CD4-positive, alpha-beta T cell treated with Interferon alpha-2 for 1 hour (primary cell): Measurements from ENCODE around the gene NAT8L.

Source experiments
- DNase-seq, 2 donors: peaks; one replicate each; pipeline ENCODE4 v3.0.0-alpha.2; 2020 to 2022

The NAT8L gene

DNA sequence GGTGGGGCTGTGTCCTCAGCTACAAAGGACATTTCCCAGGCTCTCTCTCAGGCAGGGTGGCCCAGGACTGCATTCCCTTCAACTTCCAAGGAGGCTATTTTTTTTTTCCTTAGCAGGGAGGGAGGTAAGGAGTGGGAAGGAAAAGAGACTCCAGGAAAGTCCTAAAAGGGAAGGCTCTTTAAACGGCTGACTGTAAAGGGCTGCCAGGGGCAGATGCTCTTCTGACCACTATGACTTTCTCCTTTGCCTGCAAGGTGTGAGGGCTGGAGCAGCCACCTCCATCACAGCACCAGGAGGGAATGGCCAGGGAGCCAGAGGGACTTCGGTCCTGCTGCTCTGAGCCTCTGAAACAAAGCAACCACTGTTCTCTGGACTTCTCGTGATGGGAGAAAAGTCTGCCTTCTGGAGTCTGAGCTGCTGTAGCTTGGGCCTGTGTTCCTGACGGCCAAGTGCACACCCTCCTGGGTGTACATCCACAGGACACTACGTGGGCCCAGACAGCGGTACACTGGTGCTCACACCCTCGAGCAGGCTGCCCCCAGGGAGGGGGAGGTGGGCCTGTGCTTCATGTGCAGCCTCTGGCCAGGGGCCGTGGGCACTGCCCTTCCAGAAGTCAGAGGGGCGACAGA, 17.9 kb downstream of the NAT8L start:
- no peak for DNase-seq

DNA sequence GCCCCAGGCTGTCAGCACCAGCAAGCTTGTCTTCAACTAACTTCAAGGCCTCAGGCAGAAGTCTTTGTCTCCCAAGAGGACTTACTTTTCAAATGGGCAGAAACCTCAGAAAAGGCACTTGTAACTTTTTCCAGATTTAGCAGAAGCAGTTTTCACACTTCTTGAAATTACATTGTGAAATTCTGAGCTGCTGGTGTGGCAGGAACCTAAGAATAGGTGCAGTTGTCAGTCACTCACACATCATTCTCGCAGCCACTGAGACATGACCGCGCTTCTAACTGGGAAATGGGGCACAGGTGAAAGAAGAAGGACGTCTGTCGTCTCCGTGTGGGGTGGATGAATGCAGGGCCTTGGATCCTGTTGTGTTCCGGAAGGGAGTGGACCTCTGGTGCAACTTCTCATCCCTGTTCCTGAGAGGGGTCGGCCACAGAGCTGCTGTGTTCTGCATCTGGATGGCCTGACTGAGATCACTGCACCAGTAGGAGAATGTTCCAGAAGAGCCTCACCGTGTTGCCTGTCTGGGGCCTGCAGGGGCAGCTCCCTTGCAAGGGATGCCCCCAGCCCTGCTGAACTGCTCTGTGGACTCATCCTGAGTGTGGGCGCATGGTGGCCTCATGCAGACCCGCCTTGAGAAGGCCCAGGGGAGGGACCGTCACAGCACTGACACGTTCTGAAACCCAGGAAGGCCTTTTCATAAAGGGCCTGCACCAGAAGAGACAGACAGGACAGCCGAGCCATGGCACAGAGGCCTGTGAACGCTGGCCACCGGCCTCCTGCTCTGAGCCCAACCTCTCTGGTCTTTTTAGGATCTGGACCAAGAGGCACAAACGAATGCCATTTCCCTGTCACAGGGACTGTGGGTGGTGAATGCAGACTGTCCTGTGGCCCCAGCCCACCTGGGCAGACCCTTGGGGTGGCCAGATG, 18.7 kb downstream of the NAT8L start:
- no peak for DNase-seq

DNA sequence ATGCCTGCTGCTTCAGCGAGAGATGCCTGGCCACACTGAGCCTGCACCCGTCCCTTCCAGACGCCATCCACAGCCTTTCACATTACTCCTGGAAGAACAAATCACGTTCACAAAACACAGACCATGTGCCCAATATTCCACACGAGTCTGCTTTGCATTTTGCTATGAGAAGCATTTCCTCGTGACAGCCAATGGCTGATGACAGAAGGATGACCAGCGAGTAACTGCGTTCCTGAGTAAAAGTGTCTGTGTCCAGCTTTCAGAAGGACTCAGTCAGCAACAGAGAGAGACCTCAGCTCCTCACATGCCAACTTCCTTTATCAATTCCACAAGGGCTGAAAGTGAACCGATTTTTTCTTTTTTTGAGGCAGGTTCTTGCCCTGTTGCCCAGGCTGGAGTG, 19.5 kb downstream of the NAT8L start:
- DNase-seq = no peak

DNA sequence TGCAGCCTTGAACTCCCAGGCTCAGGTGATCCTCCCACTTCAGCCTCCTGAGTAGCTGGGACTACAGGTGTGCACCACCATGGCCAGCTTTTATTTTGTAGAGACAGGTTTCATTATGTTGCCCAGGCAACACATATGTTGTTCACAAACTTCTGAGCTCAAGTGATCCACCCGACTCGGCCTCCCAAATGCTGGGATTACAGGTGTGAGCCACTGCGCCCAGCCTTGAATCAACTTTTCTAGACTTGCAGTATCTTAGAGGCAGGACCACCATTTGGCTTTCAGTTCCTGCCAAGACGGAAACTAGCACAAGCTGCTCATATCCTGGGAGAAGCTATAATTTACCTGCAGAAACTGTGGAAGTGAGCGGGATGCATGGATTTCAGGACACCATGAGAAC, 19.9 kb downstream of the NAT8L start:
- DNase-seq = no peak

DNA sequence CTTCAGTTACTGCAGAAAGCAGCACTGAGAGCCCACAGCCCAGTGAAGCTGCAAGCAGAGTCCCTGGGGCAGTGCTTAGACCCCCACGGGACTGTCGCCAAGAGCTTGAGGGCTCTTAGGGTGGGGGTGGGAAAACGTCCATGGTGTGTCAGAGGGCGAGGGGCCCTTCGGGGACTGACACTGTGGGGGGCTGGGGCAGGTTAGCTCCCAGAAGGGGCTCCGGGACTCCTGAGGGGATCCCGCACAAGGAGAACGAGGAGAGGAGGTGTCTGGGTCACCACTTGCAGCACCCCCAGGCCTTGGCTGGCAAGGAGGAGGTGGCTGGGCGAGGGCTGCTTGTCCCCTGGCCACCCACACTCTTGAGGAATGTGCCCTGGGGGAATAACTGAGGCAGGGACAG, 20.8 kb downstream of the NAT8L start:
- DNase-seq = no peak

DNA sequence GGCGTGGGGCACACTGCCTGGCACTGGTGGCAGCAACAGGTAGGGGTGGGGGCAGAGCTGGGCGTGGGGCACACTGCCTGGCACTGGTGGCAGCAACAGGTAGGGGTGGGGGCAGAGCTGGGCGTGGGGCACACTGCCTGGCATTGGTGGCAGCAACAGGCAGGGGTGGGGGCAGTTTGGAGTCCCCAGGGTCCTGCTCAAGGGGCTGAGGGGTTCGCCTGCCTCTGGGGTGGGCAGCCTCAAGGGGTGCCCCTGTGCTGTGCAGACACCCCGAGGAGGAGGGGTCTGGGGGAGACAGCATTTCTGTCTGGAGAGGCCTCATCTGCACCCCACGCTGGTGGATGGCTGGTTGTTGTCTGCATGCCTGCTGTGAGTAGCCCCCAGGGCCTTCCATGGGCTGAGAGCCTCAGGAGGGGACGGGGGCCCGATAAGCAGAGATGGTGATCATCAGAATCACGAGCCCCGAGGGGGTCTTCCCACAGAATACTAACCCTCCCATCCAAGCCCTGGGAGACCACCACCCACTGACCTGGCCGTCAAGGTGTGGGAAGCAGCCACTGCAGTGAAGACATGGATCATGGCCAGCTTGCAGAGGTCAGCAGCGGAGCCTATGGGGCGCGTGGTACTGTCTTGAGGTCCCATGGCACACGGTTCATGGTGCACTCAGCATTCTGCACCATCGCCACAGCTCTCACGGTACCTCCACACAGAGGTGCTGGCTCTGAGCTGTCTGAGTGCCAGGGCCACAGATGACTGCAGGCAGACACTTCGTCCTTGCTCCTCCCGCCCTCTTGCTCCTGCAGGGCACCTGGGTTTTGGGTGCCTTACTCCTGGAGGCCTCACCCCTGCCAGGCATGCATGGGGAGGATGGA, 21.5 kb downstream of the NAT8L start:
- DNase-seq = no peak

DNA sequence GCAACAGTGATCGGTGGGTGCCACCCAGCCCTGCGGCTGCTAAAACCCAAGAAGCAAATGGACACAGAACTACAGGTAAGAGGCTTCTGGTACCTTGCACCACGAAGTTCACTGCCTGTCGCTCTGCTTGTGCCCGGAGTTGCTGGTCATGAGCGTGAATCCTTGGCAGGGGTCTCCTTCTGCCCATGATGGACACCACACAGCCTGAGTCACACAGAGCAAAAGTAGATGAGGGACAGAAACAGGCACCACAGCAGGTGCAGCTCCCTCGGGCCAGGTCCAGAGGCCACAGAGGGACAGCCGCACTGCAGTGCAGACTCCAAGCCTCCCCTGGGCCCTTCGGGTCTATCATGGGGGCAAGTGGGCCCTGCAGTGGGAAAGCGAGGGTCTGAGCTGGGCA, 22.4 kb downstream of the NAT8L start:
- no peak for DNase-seq

DNA sequence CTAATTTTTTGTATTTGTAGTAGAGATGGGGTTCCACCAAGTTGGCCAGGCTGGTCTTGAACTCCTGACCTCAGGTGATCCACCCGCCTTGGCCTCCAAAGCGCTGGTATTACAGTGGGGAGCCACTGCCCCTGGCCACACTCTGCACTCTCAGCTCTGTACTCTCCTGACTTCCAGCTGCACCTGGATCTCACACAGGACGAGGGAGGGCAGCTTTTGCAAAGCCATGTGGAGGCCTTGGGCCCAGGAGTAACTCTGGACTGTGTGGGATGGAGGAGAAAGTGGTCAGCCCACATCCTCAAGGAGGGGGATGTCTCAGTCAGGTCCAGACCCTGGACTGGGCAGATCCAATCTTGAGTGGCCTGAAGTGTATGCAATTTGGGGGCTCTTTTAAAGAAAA, 23.0 kb downstream of the NAT8L start:
- no peak for DNase-seq

DNA sequence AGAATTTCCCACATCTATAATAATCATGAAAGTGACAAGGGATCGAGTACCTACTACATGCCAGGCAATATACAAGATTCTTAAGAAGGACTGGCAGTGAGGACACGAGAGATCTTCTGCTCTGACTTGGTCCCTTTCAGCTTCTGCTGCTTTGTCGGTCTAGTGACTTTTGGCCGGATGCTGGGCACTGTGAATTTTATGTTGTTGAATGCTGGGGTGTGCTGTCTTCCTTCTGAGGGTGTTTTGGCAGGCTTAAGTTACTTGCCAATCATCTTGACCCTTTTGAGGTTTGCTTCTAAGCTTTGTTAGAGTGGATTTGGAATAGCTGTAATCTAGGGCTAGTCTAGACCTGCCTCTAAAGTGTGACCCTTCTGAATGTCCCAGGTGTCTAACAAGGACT, 23.5 kb downstream of the NAT8L start:
- DNase-seq = no peak

DNA sequence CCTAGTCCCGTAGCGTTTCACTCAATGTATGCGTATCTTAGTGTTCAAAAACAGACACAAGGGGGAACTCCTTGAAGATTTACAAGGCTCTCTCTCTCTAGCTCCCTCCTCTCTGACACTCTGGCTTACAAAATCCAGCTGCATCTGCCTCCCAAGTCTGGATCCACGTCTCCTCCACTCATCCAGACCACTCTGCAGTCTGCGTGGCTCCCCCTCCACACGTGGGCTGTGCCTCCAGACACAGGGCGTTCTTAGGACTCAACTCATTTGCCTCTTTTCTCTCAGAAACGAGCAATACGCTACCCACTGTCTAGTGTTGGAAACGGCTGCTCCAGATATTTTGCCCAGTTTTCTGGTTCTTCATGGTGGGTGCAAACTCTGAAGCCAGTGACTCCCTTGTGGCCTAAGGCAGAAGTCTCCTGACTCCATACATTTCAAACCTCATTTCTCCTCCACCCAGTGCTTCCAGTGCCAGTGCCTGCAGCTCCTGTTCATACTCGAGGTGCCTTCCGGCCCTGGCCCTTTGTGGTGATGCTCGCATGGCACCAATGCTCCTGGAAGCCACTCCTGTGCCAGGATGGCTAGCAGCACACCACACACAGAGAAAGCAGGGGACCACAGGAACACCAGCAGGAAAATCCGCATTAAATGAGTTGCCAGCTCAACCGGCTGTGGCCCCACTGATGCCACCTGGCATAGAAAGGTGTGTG, 24.1 kb downstream of the NAT8L start:
- no peak for DNase-seq

DNA sequence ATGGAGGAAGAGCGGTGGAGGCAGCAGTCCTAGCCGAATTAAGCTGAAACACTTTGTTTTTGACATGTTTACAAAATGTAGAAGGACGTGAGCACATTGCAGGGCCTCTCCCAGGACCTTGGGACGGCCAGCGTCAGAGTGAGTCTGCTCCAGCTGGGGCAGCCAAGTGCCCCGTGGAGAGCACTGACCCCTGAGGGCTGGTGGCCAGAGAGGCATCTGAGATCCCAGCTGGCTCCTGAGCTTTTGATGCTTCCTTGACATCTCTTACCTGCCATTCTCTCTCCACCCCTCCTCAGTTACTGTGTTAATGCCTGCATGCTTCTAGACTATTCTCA, 24.7 kb downstream of the NAT8L start:
- DNase-seq = no peak

DNA sequence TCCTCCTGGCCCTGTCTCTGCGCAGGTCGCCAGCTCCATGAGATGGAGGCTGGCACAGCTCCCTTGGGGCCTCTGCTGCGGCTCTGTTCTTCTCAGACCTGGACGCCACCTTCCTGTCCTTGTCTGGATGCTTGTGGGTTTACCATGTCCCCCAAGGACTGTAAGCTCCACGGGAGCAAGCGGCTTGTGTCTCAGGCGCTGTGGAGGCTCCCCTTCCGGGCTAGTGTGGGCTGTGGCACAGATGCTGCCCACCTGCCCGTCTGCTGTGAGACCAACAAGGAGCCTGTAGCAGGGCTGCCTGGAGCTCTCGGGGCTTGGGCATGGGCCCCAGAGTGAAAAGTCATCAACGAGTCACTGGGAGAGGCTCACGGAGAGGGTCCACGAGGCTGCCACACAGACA, 25.2 kb downstream of the NAT8L start:
- DNase-seq = no peak

DNA sequence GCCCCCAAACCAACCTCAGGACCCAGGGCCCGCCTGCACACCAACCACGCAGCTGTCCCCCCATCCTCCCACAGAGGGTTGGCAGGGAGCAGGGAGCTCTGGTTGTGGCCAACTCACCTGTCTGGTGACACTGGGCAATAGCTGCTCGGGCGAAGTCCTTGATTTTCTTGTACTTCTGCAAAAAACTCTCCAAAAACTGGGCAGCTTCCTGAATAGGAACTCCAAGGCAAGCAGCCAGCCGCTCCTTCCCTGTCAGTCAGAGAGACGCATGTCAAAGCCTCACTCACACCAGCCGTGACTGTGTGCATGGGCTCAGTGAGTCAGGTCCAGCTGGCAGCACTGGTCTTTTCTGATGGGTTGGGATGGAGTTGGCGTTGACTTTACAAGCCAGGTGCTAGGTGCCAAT, 26.4 kb downstream of the NAT8L start:
- no peak for DNase-seq

DNA sequence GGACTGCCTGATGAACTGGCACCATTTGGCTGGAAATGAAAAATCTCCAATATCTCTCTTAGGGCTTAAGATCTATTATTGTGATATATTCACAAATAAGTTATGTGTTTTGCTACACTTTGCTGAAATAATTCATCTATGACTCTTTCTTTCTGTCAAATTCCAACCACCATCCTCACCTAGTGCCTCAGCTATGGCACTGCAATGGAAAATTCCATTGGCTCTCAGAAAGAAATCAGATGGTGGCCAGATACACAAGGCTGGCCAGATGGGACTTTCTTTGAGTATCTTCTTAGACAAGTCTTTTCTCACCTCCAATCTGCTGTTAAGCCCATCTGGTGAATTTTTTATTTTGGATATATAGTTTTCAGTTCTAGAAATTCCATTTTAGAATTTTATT, 28.0 kb downstream of the NAT8L start:
- DNase-seq = no peak

DNA sequence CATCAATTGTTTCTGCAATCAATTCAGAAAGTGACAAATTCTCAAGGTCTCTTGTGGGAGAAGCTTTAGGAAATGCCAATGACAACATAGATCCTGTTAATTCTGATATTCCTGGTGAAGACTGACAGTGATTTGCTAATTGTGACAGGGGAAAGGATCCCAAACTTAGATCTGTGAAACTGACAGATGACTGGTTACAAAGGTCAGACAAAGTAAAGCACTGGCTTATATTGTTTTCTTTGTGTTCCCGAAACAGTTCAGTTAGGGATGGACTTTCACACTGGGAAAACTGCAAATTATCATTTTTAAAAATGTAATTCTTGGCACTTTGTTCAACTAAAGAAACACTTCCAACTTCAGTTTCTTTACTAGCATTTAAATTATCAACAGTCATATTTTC, 30.1 kb downstream of the NAT8L start:
- no peak for DNase-seq

DNA sequence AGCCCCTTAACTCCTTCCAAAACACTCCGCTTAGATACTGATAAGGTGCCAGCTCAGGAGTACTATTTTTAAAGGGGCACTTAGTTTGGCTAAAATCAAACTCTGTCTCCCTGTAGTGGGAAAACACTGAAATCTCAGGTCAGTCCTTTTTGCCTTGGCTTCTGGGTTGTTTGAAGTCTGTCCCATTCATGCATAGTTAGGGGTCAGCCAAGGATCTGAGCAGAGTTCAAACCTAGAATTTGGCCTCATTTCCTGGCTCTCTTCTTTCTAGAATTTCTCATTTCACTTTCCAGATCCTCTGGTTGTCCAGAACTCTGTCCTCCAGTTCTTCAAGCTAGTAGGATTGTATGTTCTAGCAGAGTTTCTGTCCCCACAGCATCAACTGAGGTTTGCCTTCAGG, 31.5 kb downstream of the NAT8L start:
- DNase-seq = no peak

DNA sequence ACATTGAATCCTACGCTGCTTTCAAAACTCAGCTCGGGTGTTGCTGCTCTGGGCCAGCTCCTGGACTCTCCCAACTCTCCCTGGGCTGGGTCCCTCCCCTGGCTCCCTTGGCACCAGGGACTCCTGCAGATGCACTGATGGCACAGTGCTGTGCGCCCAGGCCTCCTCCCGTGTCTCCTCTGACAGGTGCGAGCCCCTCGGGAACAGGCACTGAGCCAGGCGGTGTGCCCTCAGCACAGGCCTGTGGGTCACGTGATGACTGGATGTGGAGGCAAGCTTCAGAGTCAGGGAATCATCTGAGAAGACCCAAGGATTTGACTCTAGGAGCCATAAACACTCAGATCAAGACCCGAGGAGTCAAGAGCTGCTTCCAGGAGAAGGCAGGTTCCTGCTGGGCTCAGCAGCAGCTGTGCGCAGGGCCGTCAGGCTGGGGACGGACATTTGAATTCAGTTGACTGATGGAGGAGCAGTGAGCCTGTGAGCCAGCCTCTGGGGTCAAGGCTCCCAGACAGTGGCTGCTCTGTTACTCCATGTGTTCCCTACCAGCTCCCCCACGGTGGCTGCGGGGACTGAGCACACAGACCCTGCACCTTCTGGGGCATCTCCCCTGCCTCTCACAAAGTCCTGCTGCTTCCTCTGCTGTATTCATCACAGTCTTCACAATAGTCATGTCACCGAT, 33.0 kb downstream of the NAT8L start:
- no peak for DNase-seq

DNA sequence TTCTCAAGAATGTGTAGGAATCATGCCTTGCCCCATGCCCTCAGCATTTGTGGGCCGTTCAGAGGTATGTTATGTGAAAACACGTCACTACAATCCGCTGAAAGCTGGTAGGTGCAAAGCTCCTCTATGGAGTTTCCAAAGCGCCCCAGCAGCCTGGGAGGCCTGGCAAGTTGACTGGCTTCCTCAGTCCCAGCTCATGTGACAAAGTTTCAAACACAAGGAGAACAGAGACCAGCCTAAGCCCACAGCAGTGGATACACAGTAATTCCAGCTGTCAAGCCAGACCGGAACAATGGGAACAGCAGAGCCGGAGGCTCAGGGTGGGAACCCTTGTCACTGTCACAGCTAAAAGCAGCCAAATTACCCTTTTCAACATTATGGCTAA, 33.5 kb downstream of the NAT8L start:
- DNase-seq = no peak

DNA sequence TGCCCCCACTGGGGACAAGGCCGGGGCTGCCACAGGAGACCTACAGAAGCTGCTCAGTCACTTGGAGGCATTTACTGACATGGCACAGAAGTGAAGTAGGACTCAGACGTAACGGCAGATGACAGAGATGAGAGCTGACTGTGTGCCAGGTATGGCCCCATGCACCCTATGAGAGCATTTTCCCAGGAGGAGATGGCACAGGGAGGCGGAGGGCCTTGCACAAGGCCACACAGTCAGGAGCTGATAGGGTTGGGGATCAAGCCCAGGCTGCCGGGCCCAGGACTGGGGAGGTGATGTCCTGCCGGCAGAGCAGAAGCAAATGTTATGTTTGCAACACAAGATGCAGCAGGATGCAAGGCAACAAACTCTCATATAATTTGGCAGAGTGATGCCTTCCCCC, 34.1 kb downstream of the NAT8L start:
- no peak for DNase-seq

DNA sequence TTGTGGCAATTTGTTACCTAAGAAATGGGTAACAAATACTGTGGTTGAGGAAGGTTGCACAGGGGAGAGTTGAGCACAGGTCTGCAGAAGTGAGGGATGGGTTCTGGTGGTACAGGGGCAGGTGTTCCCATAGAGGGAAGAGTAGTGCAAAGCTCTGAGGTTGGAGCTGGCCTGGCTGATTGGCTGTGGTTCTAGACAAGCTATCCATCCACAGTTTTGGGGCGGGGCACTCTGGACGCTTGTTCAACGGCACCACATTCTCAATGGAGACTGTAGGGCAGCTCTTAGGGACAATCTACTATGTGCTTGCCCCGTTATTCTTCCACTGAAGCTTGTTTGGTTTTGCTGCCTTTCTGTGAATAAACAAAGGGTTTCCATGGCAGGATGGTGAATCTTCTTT, 35.4 kb downstream of the NAT8L start:
- no peak for DNase-seq

DNA sequence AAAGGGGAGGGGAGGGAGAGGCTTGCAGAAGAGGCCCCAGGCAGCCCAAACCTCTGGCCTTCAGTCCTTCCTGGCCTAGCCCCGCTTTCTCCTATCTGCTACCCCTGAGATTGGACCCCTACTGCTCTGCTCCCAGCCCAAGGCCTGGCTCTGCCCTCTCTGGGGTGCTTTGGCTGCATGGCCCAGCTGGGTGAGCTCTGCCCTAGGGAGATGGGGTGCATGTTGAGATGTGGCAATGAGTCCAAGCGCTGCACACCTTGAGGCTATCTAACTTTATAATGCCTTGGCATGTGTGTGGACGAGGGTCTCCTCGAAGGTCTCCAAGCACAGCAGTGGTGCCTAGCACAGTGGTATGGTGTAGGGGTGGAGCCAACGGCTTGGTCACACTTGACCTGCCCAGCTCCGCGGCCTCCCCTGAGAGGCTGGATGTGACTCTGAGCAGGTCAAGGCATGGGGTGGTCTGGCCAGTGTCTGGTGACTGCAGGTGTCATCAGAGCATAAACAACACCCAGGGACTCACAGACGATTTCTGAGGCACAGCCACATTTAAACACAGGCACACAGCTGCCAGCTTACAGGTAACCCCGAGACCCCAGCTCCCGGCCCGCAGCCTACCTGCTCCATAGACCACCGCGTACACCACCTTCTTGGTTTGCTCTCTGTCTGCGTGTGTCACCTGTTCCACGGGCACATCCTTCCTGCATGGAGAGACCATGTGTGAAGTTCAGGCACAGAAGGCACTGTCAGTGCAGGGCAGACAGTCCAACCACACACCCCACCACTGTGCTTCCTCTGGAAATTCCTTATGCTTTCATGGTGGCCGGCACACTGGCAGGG, 36.3 kb downstream of the NAT8L start:
- DNase-seq = no peak
